Measurements from ENCODE around the gene MRPS31. TPM values are rescaled to one million over a fixed set of nuclear protein-coding genes. Genes with fewer than 3 reads are reported as not detected.

MRPS31 gene
- total and polyA plus RNA-seq, 12 donors = 13.1 to 115 (median 24.9) TPM

- Histone ChIP-seq H3K9me3 (replicated peaks in 1 of 3) (no peaks in the 10 kb centered on the region), H3K27ac (no peak overlapping the region), H3K27me3 (no peaks in the 10 kb centered on the region), H3K4me3 (no peak overlapping the region), H3K36me3 (replicated peaks in 1 of 2) (no peaks in the 10 kb centered on the region), H3K4me1 (replicated peaks in 1 of 2) (no peaks in the 10 kb centered on the region)
- no peak for DNase-seq
- no peak for TF ChIP-seq POLR2A (IDR thresholded peaks at IDR 0.05)
- TF ChIP-seq, protein P1, sequence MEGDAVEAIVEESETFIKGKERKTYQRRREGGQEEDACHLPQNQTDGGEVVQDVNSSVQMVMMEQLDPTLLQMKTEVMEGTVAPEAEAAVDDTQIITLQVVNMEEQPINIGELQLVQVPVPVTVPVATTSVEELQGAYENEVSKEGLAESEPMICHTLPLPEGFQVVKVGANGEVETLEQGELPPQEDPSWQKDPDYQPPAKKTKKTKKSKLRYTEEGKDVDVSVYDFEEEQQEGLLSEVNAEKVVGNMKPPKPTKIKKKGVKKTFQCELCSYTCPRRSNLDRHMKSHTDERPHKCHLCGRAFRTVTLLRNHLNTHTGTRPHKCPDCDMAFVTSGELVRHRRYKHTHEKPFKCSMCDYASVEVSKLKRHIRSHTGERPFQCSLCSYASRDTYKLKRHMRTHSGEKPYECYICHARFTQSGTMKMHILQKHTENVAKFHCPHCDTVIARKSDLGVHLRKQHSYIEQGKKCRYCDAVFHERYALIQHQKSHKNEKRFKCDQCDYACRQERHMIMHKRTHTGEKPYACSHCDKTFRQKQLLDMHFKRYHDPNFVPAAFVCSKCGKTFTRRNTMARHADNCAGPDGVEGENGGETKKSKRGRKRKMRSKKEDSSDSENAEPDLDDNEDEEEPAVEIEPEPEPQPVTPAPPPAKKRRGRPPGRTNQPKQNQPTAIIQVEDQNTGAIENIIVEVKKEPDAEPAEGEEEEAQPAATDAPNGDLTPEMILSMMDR (IDR thresholded peaks at IDR 0.05) = no peak
- intact Hi-C loops (cut with DNase I) = no loop called here
- WGBS, 4 donors = 93 to 96% (median 94%) methylated on average over 5 of the region's 5 CpGs
Measured at GRCh38 chr13:40809471-40809870, 38.5 kb upstream of the MRPS31 start.

DNA sequence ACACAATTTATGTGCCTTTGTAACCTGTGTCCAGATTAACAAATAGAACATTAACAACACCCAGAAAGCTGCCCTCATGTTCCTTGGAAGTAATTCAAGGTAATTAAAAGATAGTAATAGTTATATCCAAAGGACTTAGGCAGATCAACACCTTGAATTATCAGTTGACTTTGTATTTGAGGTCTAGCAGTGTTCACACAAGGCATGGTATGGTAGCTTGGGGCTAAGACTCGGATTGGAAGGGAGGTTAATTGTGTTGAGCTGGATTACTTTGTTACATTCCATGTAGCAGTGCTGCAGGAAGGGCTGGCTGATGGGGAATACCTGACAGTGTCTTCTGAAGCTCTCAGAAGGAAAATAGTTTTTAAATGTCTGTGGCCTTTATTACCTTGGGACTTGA, 35.3 kb upstream of the MRPS31 start:
- Histone ChIP-seq H3K9me3 (replicated peaks in 1 of 3) (no peaks in the 10 kb centered on the region), H3K4me1 (replicated peaks in 1 of 2) (no peaks in the 10 kb centered on the region), H3K27me3 (no peaks in the 10 kb centered on the region), H3K27ac (no peak overlapping the region), H3K4me3 (no peak overlapping the region), H3K36me3 (replicated peaks in 1 of 2) (no peaks in the 10 kb centered on the region)
- 75 to 100% (median 91%) methylated on average over 1 of the region's 1 CpG for WGBS, 4 donors
- no peak for TF ChIP-seq POLR2A (IDR thresholded peaks at IDR 0.05)
- TF ChIP-seq, protein P1 (IDR thresholded peaks at IDR 0.05) = no peak
- intact Hi-C loops (cut with DNase I) = no loop called here
- DNase-seq = no peak

- Histone ChIP-seq H3K36me3 (replicated peaks in 1 of 2) (peaks cover 0 to 6% of the 10 kb centered on the region in 2 donors), H3K4me3 (no peak overlapping the region), H3K27ac (no peak overlapping the region), H3K27me3 (no peaks in the 10 kb centered on the region), H3K9me3 (replicated peaks in 1 of 3) (no peaks in the 10 kb centered on the region), H3K4me1 (replicated peaks in 1 of 2) (no peaks in the 10 kb centered on the region)
- DNase-seq = no peak
- intact Hi-C loops (cut with DNase I) = no loop called here
- TF ChIP-seq, protein P1 (IDR thresholded peaks at IDR 0.05) = no peak
- no peak for TF ChIP-seq POLR2A (IDR thresholded peaks at IDR 0.05)
- 96 to 98% (median 97%) methylated on average over 5 of the region's 5 CpGs for WGBS, 4 donors
Measured at GRCh38 chr13:40803316-40803715, 32.3 kb upstream of the MRPS31 start.

GRCh38 chr13:40801255-40802217, 30.5 kb upstream of the MRPS31 start:
- 90 to 96% (median 94%) methylated on average over 6 of the region's 6 CpGs for WGBS, 4 donors
- intact Hi-C loops (cut with DNase I) = no loop called here
- Histone ChIP-seq H3K36me3 (replicated peaks in 1 of 2) (peaks cover 0 to 6% of the 10 kb centered on the region in 2 donors), H3K27me3 (no peaks in the 10 kb centered on the region), H3K27ac (no peak overlapping the region), H3K4me1 (replicated peaks in 1 of 2) (no peaks in the 10 kb centered on the region), H3K9me3 (replicated peaks in 1 of 3) (no peaks in the 10 kb centered on the region), H3K4me3 (no peak overlapping the region)
- DNase-seq = no peak
- TF ChIP-seq, protein P1 (IDR thresholded peaks at IDR 0.05) = no peak
- no peak for TF ChIP-seq POLR2A (IDR thresholded peaks at IDR 0.05)

Measured in adrenal gland (tissue), 12 donors.